Stimulated activated CD8-positive, alpha-beta memory T cell treated with anti-CD3 and anti-CD28 coated beads, Interleukin-15, amount 100 ng/mL, for 1 hour (primary cell): ENCODE measurements around the gene FARP2.
"Not testable (repeated sequence)": the region's sequence is repeated elsewhere in the genome, so short reads cannot be mapped to it uniquely, and the experiment has no call there.

Experiments
- DNase-seq: peaks from one replicate; pipeline ENCODE4 v3.0.0-alpha.2; 2020; ENCODE audit warnings: low read depth

FARP2 gene

GRCh38 chr2:241505781-241506201 is 149.7 kb downstream of the FARP2 start:
- DNase-seq: no peak

- DNase-seq: not testable (repeated sequence)
Measured at GRCh38 chr2:241506317-241506716, 150.2 kb downstream of the FARP2 start.

GRCh38 chr2:241506793-241507429 is 150.8 kb downstream of the FARP2 start:
- no peak for DNase-seq

DNA sequence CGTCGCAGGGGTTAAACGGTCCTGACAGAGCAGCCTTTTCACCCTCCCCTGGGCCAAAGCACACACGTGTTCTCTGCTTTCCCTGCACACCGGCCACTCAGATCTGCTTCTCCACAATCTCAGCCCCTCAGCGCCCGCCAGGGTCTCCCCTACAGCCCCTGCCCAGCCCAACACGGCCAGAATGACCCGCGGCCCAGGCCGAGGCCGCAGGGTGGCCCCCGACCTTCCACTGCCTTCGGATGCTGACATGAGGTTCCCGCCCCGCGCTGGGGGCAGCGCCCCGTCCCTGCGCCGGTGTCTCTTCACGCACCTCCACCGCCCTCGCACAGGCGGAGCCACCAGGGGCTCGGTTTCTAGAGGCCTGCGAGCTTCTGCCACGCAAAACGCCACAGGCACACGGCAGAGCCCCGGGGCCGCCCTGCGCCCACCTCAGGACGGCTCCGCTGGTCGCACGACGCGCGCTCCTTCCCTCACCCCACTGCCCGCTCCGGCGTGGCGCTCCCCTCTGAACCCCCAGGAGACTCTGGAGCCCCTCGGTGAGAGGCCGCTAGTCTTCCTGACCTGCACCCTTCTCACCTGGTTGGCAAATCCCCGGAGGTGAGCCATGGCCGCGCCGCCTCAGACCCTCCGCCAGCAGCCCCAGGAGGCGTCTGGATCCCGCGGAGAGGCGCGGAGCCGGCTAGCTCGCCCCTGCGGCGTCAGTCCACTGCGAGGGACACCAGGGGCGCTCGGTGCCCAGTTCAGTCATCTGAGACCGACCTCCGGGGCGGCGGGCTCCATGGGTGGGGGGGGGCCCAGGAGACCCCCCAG is 151.6 kb downstream of the FARP2 start:
- DNase-seq: peak; percentile 1

GRCh38 chr2:241508240-241509154 is 152.4 kb downstream of the FARP2 start, which contains the start of gene STK25:
Gene STK25, minus strand, starts transcription at chr2:241508584. Its CDS starts 549 bp downstream, at chr2:241508035.
- DNase-seq: peak; percentile 87

- no peak for DNase-seq
Measured at GRCh38 chr2:241509155-241509784, 153.2 kb downstream of the FARP2 start.

DNA sequence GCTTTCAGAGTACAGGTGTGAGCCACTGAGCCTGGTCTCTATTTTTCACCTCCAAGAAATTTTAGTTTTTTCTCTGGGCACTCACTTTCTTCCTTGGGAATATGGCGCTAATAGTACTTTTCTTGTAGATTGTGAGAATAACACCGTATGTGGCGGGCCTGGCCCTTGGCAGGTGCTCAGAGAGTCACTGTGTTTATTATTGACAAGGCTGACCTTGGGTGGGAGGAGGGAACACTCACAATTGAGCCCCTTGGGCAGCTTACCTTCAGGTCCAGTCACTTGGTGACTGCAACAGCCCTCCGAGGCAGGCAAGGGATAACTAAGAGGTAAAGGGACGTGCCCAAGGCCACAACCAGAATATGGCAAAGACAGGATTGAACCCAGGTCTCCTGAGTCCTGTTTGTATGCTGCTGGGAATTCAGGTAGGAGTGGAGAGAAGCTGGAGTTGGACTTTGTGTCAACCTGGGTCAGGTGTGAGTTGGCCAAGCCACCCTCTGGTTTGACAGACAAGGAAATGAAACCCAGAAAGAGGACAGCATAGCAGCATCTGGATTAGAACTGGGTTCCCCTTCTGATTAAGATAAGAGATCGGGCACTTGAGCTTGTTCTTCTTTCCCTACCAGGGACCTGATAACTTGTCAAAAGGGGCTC is 155.1 kb downstream of the FARP2 start:
- DNase-seq: no peak

- no peak for DNase-seq
Measured at GRCh38 chr2:241514553-241514952, 158.5 kb downstream of the FARP2 start.

GRCh38 chr2:241514986-241515737 is 159.1 kb downstream of the FARP2 start:
- no peak for DNase-seq

DNA sequence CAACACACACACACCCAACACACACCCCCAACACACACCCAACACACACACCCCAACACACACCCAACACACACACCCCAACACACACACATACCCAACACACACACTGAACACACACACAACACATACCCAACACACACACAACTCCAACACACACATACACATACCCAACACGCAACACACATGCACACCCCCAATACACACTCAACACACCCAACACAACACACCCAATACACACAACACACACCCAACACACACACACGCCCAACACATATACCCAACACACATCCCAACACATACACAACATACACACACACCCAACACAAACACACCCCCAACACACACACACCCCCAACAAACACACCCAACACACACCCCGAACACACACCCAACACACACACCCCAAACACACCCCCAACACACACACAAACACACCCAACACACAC is 160.5 kb downstream of the FARP2 start:
- DNase-seq: no peak

DNA sequence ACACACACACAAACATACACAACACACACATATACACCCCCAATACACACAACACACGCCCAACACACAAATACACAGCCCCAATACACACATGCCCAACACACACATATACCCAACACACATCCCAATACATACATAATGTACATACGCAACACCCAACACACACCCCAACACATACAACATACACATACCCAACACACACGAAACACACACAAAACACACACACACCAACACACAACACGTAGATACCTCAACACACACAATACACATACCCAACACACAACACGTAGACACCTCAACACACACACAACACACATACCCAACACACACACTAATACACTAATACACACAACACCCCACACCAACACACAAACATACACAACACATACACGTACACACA is 161.2 kb downstream of the FARP2 start:
- DNase-seq: no peak

DNA sequence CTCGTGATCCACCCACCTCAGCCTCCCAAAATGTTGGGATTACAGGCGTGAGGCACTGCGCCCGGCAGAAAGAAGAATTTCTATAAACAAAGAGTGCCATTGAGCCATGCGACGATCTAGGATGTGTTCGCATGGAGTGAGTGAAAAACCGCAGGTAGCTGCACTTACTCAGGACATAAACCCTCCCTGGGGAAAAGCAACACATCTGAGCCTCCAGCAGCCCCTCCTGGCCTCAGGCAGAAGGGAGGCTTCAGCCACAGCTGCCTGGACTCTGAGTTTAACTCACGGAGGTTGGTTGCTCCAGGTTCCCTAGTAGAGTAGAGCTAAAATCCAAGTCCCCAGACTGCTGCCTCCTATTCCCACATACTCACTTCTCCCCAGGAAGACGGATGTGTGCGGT is 163.6 kb downstream of the FARP2 start:
- no peak for DNase-seq

DNA sequence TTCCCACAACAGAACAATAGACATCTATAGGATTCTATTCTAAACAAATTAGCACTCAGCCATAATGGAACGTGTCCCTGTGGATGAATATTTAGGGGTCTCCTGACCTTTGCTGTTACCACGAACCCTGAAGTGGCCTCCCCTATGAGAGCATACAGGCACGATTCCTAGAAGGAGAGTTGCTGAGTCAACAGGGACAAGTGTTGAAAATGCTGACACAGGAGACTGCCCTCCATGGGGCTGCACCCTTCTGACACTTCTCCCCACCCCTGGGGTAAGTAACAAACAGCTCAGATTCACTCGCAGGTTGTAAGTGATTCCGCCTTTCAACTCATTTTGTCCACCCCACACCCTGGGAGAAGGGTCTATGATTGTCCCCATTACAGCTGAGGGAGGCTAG is 166.4 kb downstream of the FARP2 start:
- no peak for DNase-seq

DNA sequence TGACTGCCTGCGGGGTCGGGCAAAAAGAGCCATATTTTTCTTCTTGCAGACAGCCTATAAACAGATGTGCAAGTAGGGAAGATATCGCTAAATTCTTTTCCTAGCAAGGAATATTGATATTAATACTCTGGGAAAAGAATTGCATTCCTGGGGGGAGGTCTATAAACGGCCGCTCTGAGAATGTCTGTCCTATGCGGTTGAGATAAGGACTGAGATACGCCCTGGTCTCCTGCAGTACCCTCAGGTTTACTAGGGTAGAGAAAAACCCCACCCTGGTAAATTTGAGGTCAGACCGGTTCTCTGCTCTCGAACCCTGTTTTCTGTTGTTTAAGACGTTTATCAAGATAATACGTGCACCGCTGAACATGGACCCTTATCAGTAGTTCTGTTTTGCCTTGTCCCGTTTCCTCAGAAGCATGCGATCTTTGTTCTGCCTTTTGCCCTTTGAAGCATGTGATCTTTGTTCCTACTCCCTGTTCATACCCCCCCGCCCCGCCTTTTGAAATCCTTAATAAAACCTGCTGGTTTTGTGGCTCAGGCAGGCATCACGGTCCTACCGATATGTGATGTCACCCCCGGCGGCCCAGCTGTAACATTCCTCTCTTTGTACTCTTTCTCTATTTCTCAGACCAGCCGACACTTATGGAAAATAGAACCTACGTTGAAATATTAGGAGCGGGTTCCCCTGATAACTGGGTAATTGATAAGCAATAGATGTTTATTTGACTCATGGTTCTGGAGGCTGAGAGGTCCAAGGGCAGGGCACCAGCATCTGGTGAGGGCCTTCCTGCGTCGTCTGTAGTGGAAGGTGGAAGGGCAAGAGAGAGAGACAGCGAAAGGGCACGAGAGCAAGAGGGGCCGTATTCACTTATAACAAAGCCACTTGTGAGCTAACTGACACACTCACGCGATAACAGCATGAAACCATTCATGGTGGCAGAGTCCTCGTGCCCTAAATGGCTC is 170.0 kb downstream of the FARP2 start:
- DNase-seq: not testable (repeated sequence)

DNA sequence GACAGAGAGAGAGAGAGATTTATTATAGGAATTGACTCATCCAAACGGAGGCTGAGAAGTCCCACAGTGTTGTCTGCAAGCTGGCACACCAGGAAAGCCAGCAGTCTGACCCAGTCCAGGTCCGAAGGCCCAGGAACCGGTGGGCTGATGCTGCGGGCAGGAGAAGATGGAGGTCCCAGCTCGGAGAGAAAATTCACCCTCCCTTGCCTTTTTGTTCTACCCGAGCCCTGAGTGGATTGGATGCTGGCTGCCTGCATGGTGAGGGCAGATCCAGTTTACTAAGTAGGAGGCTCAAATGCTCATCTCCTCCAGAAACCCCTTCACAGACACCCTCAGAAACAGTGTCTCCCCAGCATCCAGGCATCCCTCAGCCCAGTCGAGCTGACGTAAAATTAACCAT is 174.5 kb downstream of the FARP2 start:
- no peak for DNase-seq

DNA sequence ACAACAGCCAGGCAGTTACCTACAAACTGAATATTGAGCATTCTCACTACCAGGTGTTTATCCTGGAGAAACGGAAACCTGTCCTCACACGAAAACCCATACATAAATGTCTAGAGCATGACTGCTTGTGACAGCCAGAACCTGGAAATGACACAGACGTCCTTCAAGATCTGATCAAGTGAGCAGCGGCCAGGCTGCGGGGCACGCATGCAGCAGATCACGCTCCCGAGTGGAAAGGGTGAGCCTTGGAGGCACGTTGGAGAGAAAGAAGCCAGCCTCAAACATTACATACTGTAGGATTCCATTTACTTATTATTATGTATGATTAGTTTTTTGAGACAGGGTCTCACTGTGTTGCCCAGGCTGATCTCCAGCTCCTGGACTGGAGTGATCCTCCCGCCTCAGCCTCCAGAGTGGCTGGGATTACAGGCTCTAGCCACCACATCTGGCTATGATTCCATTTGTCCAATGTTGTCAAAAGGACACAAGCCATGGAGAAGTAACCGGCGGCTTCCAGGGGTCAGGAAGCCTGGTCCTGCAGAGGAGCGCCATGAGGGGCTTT is 175.2 kb downstream of the FARP2 start:
- no peak for DNase-seq

GRCh38 chr2:241532168-241532567 is 176.1 kb downstream of the FARP2 start:
- DNase-seq: no peak

DNA sequence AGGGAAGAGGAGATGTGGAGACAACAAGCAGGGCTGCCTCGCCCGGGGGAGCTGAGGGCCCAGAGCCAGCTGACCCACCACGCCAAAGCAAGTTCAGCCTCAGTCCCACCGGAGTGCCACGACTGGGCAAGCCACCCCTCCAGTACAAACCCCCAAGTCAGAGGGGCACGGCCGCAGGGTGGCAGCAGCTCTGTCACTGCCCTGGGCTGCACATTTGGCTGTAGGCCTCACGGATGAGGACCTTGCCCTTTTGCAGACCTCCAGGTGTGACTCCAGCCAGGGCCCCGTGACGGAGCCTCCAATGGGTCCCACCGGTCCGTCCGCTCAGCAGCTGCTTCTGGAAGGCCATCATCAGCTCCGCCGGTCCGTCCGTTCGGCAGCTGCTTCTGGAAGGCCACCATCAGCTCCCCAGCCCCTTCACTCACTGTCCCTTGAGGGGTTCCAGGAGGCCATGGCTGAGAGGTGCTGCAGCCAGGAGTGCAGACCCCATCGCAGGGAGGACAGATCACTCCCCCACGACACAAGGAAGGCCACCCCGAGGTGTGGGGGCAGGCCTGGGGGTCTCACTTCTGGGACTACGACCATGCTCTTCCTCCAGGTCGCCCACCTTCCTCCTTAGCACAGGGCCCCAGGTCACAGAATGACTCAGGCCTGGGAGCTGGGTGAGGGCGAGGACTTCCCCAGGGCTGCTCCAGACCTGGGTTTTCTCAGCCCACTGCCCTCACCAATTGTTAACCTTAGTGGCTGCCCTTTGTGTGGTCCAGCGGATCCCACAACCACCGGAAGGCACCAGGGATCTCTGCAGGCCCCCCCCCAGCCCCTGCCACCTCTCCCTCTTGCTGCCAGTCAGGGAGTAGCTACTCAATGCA is 176.9 kb downstream of the FARP2 start:
- DNase-seq: no peak
